Renal cortical epithelial cell (primary cell): ENCODE results near the gene MINDY4. TPM values are rescaled to one million over a fixed set of nuclear protein-coding genes. Genes with fewer than 3 reads are reported as not detected.

Source experiments
- DNase-seq: peaks from one replicate; pipeline ENCODE4 v3.0.0-alpha.2; 2011; ENCODE audit warnings: low read depth
- total RNA-seq: library from RNA; depleted of rRNA; stranded (reverse); fragments of >200 nt; gene quantifications from 2 replicates; pipeline ENCODE4 v1.2.3, GENCODE V29; 2014

MINDY4 gene
- total RNA-seq, 1 donor from 2014 or later, result 8.8 TPM

- no peak for DNase-seq
These were observed 4.8 kb downstream of the MINDY4 start for GRCh38 chr7:30775992-30776391.

GRCh38 chr7:30776971-30777370, 5.8 kb downstream of the MINDY4 start:
- no peak for DNase-seq

DNA sequence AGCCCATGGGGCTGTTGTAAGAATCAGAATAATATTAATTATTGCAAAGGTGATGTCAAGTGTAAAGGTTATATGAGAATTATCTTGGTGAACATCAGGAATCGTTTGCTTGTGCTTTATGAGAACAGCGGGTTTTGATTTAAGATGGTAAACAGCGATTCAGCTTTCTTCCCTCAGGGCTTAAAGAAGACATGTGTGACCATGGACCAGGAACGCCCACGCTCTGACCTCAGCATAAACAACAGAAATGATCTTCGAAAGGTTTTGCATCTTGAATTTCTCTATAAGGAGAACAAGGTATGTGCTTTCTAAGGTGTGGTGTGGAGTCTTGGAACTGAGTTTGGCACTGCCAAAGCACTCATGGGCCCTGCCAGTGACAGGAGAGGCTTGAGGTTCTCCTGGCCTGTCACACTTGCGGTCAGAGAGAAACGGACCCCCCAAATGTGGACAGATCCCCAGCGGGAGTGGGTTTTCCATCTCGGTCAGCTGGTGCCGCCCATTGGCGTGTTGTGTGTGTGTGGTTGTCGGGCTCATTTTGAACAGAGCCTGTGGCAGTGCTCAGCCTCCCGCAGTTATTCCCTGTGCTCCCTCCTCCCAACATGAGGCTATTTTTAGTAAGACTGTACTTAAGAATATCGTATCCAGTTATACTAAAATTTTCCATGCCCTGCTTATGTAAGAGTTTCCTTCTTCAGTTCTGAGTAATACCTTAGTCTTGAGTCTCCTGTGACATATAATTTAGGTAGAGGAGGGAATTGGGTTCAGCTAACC, 7.2 kb downstream of the MINDY4 start:
- DNase-seq, result no peak

DNA sequence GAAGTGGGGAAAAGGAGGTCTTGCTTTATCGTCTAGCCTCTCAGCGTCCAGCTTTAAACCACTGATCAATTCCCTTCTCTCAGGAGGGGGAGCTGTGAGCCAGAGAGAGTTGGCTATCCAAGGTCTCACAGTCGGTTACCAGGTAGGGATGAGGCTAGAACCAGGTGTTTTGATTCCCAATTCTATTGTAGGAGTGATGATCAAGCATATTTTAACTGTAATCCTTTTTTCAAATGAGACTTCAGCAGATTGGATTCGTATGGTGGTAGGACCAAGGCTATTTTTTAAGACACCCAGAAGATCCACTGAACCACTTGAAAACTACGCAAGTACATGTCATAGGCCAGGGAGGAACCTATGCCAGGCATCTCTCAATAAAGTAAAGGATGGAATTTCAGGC, 8.4 kb downstream of the MINDY4 start:
- no peak for DNase-seq

DNA sequence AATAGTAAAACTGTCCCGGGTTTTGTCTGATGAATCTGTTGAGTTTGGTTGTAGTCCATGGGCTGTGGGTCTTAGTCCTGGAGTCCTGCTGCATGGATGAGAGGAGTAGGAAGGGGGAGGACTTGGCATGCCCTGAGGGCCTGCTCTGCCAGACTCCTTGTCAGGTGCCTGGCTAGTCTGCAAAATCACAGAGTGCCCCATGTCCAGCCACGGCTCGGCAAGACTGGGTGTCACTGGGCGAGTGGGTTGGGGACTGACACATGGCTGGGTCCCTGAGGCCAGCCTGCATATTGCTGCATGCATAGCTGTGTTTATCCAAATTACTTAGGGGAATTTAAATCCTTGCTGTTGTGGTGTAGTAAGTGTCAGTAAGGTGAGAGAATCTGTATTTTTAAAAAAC, 9.7 kb downstream of the MINDY4 start:
- no peak for DNase-seq

DNA sequence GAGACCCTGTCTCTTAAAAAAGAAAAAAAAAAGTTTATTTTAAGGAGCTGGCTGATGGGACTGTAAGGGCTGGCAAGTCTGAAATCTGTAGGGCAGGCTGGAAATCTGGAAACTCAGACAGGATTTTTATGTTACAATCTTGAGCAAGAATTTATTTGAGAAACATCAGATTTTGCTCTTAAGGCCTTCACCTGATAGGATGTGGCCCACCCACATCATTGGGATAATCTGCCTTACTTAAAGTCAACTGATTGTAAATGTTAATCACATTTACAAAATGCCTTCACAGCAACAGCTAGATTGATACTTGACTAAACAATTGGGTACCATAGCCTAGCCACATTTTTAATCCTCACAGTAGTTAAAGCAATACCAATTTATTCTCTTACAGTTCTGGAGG, 11.5 kb downstream of the MINDY4 start:
- DNase-seq, result no peak

GRCh38 chr7:30785786-30786185, 14.6 kb downstream of the MINDY4 start:
- no peak for DNase-seq

DNA sequence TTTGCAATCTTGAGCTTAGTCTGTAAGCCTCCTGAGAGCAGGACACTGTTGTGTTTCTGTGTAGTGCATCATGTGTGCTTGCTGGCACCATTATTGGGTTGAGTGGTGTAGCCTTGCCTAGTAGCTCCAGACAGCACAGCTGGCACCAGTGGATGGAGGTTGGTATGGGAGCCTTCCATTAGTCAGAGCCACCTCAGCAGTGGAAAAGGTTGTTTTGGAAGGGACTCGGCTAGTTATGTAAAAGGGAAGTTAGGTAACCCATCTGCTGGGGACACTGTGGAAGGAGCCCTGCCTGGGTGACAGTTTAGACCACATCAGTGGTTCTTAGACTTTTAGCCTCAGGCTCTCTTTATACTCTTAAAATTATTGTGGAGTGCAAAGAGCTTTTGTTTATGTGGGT, 16.3 kb downstream of the MINDY4 start:
- DNase-seq, result no peak

DNA sequence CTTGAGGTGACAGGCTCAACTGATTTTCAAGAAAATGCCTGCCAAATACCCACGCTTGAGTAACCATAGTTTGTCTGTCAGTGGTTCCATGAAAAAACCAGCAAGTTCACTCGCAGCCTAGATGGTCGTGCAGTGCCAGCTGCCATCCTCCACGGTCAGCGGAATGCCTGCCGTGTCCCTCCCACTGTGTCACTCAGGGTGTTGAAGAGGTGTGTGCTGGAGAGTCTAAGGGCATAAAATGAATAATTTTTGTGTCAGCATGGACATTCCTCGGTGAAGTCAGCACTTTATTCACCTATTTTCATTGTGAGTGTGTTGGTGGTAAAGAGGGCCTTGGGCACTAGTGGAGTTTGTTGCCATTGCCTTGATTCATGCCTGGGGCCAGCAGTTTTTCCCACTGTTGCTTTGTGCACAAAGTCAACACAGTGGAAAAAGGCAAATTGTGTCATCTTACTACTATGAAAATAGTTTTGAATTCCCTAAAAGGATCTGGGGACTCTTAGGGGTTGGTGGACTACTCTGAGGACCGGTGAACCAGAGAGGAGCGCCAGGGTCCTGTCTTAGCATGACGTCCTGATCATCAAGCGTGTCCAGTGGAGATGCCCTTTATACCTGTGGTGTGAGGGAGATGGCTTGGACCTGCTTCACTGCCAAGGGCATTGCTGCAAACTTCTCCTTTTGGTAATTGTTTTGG, 17.6 kb downstream of the MINDY4 start:
- DNase-seq, result peak; percentile 51

GRCh38 chr7:30789334-30789711, 18.1 kb downstream of the MINDY4 start:
- peak; percentile 69 for DNase-seq

GRCh38 chr7:30790356-30790755, 19.1 kb downstream of the MINDY4 start:
- DNase-seq, result no peak

DNA sequence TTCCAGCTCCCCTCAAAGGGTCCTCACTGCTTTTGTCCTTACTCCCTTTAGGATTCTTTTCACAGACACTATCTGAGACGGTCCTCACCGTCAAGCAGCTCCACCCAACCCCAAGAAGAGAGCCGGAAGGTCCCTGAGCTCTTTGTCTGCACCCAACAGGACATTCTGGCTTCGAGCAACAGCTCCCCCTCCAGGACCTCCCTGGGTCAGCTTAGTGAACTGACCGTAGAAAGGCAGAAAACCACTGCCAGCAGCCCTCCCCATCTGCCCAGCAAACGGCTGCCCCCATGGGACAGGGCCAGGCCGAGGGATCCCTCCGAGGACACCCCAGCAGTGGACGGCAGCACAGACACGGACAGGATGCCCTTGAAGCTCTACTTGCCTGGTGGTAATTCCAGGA, 19.9 kb downstream of the MINDY4 start:
- no peak for DNase-seq

- peak; percentile 54 for DNase-seq
These were observed 24.1 kb downstream of the MINDY4 start for GRCh38 chr7:30795161-30795948.

- DNase-seq, result peak; percentile 88
These were observed 25.1 kb downstream of the MINDY4 start for GRCh38 chr7:30796105-30796869.

- no peak for DNase-seq
These were observed 26.2 kb downstream of the MINDY4 start for GRCh38 chr7:30797176-30798040.

- peak; percentile 96 for DNase-seq
These were observed 28.2 kb downstream of the MINDY4 start for GRCh38 chr7:30799206-30799975.

DNA sequence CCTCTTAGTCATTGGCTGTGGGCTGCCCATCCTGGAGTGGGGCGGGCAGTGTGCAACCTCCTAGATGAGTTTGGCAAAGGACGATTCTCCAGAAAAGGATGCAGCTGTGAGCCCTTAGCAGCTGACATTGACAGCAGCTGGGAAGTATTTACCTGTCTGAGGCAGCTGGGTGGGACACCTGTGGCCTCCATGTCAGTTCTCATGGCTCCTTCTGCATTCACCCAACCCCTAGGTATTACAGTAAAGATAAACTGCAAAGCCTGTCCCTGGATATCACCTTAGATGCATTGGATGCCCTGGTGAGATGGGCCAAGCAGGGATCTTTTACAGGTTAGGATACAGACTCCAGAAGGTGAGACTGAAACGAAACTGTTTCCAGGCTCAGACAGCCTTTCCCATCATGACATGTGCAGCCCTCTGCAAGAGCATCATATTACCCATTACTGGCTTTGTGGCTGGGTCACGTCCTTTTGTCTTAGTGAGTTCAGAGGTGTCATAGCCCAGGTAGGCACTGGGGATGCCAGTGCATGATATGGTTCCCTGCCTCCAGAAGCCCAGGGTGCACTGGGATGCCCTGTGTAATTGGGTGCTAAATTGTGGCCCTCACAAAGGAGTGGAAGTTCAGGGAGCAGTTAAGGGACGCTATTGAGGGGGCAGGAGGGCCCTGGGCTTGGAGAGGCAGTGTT, 28.9 kb downstream of the MINDY4 start:
- DNase-seq, result no peak

- DNase-seq, result peak; percentile 68
These were observed 29.6 kb downstream of the MINDY4 start for GRCh38 chr7:30800785-30801252.

DNA sequence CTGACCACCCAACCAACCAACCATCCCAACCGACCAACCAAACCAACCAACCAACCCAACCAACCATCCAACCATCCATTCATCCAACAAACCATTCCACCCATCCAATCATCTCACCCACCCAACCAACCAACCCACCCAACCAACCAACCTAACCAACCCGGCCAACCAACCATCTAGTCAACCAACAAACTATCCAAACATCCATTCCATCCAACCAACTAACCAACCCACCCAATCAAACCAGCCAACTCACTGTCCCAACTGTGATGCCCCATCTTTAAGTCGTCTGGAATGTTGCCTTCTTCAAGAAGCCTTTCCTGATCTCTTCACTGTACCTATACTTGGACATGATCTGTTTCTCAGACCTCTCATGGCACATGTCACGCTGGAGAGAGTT, 31.6 kb downstream of the MINDY4 start:
- no peak for DNase-seq
